ENCODE data around the gene TMOD2.
A peak's percentile ranks its signal among the peaks of the same experiment; 100 is the strongest.

TMOD2 gene

GRCh38 chr15:51770902-51771301, 19.5 kb downstream of the TMOD2 start:
- no peak for TF ChIP-seq POLR2A (IDR thresholded peaks at IDR 0.05; ENCODE audit: extremely low read depth, insufficient read length)
- TF ChIP-seq CTCF (IDR thresholded peaks at IDR 0.05; ENCODE audit: low read depth, low read length): no peak
- TF ChIP-seq MYC (IDR thresholded peaks at IDR 0.05; ENCODE audit: low read depth, low read length): no peak
- TF ChIP-seq MAX (IDR thresholded peaks at IDR 0.05; ENCODE audit: low read depth, low read length): no peak
- DNase-seq (ENCODE audit: low read depth): no peak

GRCh38 chr15:51771773-51772172, 20.4 kb downstream of the TMOD2 start:
- no peak overlapping the region for H3K4me3 ChIP-seq (ENCODE audit: low read depth, low read length)
- DNase-seq (ENCODE audit: low read depth): no peak
- TF ChIP-seq MYC (IDR thresholded peaks at IDR 0.05; ENCODE audit: low read depth, low read length) (no peak), POLR2A (IDR thresholded peaks at IDR 0.05; ENCODE audit: extremely low read depth, insufficient read length) (no peak), MAX (IDR thresholded peaks at IDR 0.05; ENCODE audit: low read depth, low read length) (no peak), CTCF (IDR thresholded peaks at IDR 0.05; ENCODE audit: low read depth, low read length) (no peak)

More at GRCh38 chr15:51770902-51771301, 19.5 kb downstream of the TMOD2 start:
- no peak overlapping the region for H3K4me3 ChIP-seq (ENCODE audit: low read depth, low read length)

GRCh38 chr15:51774916-51775315, 23.5 kb downstream of the TMOD2 start:
- TF ChIP-seq MAX (IDR thresholded peaks at IDR 0.05; ENCODE audit: low read depth, low read length) (no peak), POLR2A (IDR thresholded peaks at IDR 0.05; ENCODE audit: extremely low read depth, insufficient read length) (no peak)
- DNase-seq (ENCODE audit: low read depth): no peak
- H3K4me3 ChIP-seq (ENCODE audit: low read depth, low read length): no peak overlapping the region

GRCh38 chr15:51775967-51776816, 24.8 kb downstream of the TMOD2 start:
- H3K4me3 ChIP-seq (ENCODE audit: low read depth, low read length): no peak overlapping the region
- DNase-seq (ENCODE audit: low read depth): peak; percentile 68
- TF ChIP-seq POLR2A (IDR thresholded peaks at IDR 0.05; ENCODE audit: extremely low read depth, insufficient read length) (no peak), CTCF (IDR thresholded peaks at IDR 0.05; ENCODE audit: low read depth, low read length) (peak; percentile 85)

- H3K4me3 ChIP-seq (ENCODE audit: low read depth, low read length): no peak overlapping the region
- TF ChIP-seq CTCF (IDR thresholded peaks at IDR 0.05; ENCODE audit: low read depth, low read length) (peak; percentile 85), MAX (IDR thresholded peaks at IDR 0.05; ENCODE audit: low read depth, low read length) (no peak)
- DNase-seq (ENCODE audit: low read depth): peak; percentile 83
Observed at GRCh38 chr15:51776952-51777569, 25.7 kb downstream of the TMOD2 start.

GRCh38 chr15:51780636-51781035, 29.2 kb downstream of the TMOD2 start:
- peak; percentile 25 for DNase-seq (ENCODE audit: low read depth)
- H3K4me3 ChIP-seq (ENCODE audit: low read depth, low read length): no peak overlapping the region
- TF ChIP-seq POLR2A (IDR thresholded peaks at IDR 0.05; ENCODE audit: extremely low read depth, insufficient read length) (no peak), CTCF (IDR thresholded peaks at IDR 0.05; ENCODE audit: low read depth, low read length) (no peak), MYC (IDR thresholded peaks at IDR 0.05; ENCODE audit: low read depth, low read length) (no peak), MAX (IDR thresholded peaks at IDR 0.05; ENCODE audit: low read depth, low read length) (no peak)
